Non-pigmented ciliary epithelial cell (primary cell): Measurements from ENCODE around the gene NAALADL1.
"Not testable (repeated sequence)": the region's sequence is repeated elsewhere in the genome, so short reads cannot be mapped to it uniquely, and the experiment has no call there.

Experiments
- DNase-seq: peaks from one replicate; pipeline ENCODE4 v3.0.0-alpha.2; 2010; ENCODE audit warnings: low read depth

NAALADL1 gene

GRCh38 chr11:65013888-65014725, 44.2 kb downstream of the NAALADL1 start, which contains the start of gene ARL2:
Gene ARL2, plus strand, starts transcription at chr11:65014160. Its CDS starts 48 bp downstream, at chr11:65014208.
- no peak for DNase-seq

- no peak for DNase-seq
Observed at GRCh38 chr11:65013130-65013887, 45.0 kb downstream of the NAALADL1 start.

- no peak for DNase-seq
Observed at GRCh38 chr11:65008873-65009272, 49.5 kb downstream of the NAALADL1 start.

GRCh38 chr11:65008016-65008415, 50.3 kb downstream of the NAALADL1 start:
- DNase-seq: no peak

- not testable (repeated sequence) for DNase-seq
Observed at GRCh38 chr11:65003968-65004367, 54.4 kb downstream of the NAALADL1 start.

GRCh38 chr11:65003282-65003681, 55.1 kb downstream of the NAALADL1 start:
- DNase-seq: no peak

GRCh38 chr11:65002706-65003105, 55.6 kb downstream of the NAALADL1 start:
- no peak for DNase-seq

- no peak for DNase-seq
Observed at GRCh38 chr11:64999478-64999877, 58.9 kb downstream of the NAALADL1 start.

GRCh38 chr11:64998690-64999431, 59.5 kb downstream of the NAALADL1 start:
- DNase-seq: no peak

GRCh38 chr11:64998141-64998540, 60.2 kb downstream of the NAALADL1 start:
- DNase-seq: no peak

GRCh38 chr11:64996710-64997380, 61.5 kb downstream of the NAALADL1 start, which contains the start of gene BATF2:
Gene BATF2, minus strand, starts transcription at chr11:64996971. Its CDS starts 57 bp downstream, at chr11:64996914.
- no peak for DNase-seq

- DNase-seq: no peak
Observed at GRCh38 chr11:64996327-64996709, 62.0 kb downstream of the NAALADL1 start.
